CD4-positive, alpha-beta T cell treated with Interleukin-21 for 1 hour (primary cell): ENCODE data around the gene RFT1.

Experiments used
- DNase-seq: peaks from one replicate; pipeline ENCODE4 v3.0.0-alpha.2; 2020

RFT1 gene

GRCh38 chr3:53083521-53083920 lies 46.7 kb downstream of the RFT1 start:
- no peak for DNase-seq

DNA sequence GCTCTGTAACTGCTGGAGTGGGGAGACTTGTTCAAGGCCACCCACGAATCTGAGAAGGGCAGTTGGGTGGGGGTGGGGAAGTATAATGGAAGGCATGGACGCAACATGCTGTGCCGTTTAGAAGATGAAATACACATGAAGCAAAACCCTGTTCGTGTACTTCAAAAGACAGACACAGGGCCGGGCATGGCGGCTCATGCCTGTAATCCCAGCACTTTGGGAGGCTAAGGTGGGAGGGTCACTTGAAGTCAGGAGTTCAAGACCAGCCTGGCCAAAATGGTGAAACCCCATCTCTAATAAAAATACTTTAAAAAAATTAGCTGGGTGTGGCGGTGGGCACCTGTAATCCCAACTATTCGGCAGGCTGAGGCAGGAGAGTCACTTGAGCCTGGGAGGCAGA lies 47.5 kb downstream of the RFT1 start:
- no peak for DNase-seq

GRCh38 chr3:53081318-53081717 lies 48.9 kb downstream of the RFT1 start:
- no peak for DNase-seq

DNA sequence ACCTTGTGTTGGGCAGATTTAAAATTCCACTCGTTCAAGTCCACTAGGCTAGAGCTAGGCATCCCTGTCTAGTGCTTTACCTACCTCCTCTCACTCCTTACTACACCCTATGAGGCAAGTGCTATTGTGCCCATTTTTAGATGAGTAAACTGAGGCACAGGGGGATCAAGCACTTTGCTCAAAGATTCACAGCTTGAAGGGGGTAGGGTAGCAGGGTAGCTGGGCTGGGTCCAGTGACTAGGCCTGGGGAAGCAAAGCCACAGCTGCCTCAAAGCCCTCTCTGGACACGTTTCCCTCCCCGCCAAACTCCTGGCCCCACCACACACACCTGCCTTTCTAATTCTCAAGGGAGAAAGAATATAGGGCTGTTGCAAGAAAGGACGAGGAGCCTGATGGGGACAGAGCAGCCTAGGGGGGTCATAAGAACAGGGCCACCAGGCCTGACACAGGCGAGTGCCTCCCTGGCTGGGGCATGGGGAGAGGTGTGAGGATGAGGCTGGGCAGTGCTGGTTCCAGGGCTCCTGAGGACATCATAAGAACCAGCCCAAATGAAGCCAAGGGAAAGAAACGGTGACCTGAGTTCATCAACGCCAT lies 49.5 kb downstream of the RFT1 start:
- no peak for DNase-seq

DNA sequence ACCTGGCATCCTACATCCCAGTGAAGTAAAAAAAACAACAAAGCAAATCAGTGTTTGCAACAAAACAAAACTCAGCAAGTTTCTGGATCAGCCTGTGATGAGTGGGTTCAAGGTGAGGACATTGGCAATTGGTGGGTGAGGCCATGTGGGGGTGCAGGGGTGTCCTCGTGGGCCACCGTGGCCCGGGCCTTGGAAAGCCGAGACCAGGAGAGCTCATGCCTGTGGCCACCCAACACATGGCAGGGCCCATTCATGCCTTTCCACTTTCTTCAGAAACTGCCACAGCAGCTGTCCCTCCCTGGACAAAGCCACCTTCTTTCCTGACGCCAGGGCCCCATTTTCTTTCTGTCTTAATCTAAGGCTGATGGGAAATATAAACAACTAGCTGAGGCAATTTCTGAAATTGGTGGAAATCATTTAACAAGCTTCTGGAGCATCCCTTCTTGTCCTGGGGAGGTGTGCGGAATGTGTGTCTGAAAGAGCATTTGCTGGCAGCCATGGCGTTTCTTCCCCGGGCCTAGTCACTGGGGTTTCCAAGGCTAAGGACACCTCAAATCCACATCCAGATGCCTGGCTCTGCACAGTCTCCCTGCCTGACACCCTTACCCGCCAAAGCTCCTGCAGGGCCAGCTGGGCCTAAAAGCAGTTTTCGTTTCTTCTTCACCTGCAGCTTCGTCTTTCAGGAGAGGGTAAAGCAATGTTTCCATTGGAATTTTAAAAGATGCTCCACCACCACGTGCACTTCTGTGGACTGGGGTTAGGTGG lies 50.3 kb downstream of the RFT1 start:
- DNase-seq = no peak

DNA sequence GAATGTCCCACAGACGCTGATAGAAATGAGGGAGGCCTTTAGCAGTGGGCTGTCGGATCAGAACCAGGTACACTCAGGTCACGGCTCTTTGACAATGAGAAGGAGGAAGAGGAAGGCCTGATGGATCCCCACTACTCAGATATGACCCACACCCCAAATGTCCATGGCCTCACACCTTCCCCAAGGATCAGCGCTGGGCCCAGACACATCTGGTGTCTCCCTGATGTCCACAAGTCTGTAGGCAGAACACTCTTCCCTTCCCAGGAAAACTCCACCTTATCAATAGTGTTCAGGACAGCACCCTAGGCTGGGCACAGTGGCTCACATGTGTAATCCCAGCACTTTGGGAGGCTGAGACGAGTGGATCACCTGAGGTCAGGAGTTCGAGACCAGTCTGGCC lies 51.1 kb downstream of the RFT1 start:
- no peak for DNase-seq

- DNase-seq = no peak
Observed at GRCh38 chr3:53078656-53079055, 51.6 kb downstream of the RFT1 start.

DNA sequence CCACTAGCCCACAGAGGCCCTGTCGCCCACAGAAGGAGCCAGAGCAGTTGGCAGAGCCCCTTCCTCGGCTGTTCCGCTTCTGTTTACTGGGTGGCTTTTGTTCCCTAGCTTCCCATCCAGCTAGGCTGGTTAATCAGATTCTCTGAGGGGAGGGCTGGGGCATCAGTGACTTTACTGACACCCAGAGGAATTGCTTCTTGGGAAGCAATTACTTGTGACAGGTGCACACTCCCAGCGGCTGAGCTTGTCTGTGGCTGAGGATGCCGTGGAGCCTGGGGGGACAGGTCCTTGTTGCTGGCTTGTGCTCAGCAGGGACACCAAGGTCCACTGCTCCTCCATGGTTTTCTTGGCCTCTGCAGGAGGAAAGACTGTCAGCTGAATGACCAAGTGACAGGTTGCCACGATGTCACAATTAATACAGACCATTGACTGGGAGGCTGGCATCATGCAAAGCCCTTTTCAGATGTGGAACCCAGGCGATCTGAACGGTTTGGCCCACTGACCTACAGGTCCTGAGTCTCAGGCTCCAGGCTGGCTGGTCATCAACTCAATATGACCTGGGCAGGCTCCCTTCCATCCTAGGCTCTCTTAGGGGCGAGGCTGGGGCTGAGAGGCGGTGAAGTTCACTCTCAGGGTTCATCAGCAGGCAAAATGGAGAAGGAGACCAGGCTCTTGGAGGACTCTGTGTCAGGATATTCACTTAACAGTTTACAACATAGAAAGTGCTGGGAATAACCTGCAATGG lies 52.6 kb downstream of the RFT1 start:
- DNase-seq = no peak

DNA sequence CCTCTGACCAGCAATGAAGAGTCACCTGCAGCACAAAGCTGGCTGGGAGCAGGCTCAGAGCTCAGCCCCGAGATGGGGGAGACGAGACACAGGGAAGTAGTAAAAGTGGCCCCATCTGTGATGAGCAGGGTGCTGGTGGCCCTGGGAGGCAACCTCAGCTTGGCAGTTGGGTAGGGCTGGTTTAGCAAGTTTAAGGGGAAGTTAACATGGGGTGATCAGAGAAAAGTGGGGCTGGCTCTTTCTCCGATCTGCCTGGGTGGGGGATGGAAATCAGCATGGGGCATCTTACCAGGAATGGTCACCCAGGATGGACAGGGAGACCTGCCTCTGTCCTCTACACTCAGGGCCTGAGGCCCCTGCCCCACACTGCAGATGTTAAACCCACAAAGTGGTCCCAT lies 54.5 kb downstream of the RFT1 start:
- no peak for DNase-seq

DNA sequence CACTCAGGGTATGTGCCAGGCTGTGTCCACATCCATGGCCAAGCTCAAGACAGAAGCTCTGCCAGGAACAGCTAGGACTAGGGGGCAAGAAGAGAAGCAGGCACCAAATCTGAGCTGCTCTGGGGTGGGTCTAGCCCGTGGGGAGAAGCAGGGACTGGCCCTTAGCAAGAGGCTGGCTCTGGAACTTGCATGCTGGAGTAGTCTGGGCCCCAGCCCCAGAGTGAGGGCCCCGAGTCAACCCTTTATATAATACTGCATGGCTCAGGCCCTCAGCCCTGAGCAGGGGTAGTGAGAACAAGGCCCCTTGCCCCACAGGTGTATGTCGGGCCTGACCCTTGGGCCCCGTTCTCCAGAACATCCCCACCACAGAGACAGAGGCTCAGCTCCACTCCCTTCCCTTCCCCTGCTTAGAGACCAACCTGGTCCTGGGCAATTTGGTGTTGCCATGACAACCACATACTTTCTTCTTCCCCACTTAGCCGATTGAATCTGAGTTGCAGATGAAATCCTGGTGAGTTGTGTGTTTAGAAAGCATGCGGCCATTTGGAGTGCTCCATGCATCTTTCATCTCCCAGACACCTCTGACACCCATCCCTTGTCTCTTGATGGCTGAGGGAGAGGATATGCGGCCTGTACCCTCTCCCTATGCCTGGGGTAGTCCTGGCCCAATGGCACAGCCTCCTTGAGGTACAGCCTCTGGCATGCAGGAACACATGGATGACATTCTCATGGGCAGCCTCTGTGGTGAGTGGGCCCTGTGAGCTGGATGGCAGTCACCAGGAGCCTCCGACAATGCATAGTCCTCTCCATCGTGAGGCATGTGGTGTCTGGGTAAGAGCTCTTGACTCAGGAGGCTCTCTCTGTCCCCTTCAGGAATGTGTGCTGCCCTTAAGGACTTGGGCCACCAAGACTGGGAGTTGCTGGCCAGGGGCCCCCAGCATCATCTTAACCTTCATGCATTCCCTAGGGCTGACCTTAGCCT lies 55.2 kb downstream of the RFT1 start:
- DNase-seq = no peak

- DNase-seq = no peak
Observed at GRCh38 chr3:53074366-53074696, 55.9 kb downstream of the RFT1 start.

- DNase-seq = no peak
Observed at GRCh38 chr3:53073553-53074365, 56.5 kb downstream of the RFT1 start.

DNA sequence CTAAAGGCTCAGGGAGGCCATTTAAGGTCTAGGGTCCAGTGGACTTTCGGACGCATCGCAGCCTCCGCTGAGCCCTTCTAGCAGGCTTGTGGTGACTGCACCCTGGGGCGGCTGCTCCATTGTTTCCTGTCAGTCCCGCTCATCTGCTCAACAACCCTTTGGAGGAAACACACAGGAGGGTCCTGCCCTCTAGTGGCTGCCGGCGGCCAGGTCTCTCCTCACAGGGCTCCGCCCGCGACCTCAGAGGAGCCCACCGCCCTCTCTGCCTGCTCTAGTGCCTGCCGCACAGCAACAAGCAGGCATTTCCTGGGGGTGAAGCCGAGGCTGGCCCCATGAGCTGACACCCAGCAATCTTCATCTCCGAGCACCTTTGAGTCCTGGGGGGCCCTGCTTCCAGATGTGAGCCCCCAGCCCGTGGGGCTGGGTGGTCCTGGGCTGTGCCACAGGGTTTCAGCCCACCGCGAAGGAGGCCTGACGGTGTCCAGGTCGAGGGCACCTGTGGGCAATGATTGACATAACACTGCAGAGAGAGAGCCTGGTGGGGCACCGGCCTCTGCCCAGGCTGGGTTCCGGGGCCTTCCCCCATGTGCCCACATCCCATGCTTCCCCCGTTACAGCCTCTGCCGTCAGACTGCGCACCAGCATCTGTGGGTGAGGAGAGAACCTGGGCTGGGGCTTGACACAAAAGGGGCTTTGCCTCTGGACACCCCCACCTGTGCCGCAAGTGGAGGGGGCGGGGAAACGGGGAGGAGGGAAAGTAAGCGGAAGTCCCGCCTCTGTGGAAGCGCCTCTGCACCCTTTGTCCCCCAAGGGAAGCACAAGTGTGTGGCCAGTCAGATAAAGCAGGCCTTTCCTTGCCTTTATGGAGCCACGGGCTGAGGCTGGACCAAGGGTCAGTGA lies 57.3 kb downstream of the RFT1 start:
- DNase-seq = peak; percentile 88

DNA sequence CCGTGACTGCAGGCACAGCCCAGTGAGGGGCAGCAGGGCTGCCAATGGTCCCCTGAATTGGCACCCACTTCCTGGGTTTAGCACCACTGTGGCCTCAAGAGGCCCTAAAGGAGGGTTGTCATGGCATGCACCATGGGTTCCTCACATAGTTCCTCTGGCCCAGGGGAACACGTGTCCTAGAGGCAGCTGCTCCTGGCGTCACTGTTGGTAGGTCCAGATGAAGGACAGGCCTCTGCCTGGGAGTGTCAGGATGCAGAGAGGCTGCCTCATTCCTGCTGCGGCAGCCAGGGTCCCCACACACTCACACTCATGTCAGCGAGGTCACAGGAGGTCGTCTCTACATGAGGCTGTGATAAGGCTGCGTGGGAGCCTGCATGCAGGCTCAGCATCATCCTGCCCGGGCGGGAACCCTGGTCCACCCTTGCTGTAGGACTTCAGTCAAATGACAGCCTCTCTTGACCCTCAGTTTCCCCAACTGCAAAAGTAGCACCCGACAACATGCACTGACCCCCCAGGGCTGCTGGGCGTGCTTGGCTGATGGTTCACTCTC lies 58.3 kb downstream of the RFT1 start:
- DNase-seq = no peak

GRCh38 chr3:53069422-53070068 lies 60.7 kb downstream of the RFT1 start:
- no peak for DNase-seq

GRCh38 chr3:53068176-53068575 lies 62.1 kb downstream of the RFT1 start:
- no peak for DNase-seq

DNA sequence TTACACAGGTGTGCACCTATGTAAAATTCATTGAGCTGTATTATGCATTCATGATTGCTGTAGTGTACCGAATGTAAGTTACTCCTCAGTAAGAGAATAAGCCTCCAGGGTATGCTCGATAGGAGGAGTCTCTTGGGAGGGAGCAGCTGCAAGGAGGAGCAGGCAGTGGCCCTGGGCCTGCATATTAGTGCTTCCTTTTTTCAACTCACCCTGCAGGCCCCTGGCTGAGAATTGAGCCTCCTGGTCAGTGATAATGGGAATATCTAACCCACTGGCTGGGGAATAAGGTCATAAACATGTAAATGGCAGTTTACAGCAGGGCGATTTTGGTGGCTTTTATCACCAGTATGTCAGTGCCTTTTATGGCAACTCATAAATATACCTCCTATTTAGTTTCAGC lies 62.7 kb downstream of the RFT1 start:
- DNase-seq = no peak

GRCh38 chr3:53065841-53066480 lies 64.3 kb downstream of the RFT1 start:
- no peak for DNase-seq

- no peak for DNase-seq
Observed at GRCh38 chr3:53062905-53063304, 67.3 kb downstream of the RFT1 start.

DNA sequence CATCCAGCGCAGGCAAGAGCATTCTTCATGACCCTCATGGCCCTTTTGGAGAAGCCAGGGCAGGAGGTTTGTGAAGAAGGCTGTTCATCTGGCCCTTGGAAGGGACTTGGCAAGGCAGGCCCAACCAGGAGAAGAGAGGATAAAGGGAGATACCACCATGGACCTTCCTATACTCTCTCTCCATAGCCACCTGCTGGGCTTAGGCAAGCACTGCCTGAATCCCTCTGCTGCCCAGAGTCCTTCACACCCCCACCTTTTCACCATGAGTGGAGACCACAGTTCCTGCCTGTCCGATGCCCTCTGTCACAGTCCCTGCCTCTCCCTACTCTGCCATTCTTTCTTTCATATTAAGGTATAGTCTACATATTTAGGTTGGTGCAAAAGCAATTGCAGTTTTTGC lies 73.8 kb downstream of the RFT1 start:
- no peak for DNase-seq
